Lower leg skin (tissue), 4 donors: ENCODE data around the gene AGL. TPM values are rescaled to one million over a fixed set of nuclear protein-coding genes. Genes with fewer than 3 reads are reported as not detected.

Experiments
- total RNA-seq, 4 donors: library from RNA; depleted of rRNA; stranded (reverse); fragments of >200 nt; gene quantifications; one replicate each; pipeline ENCODE4 v1.1.0, GENCODE V29; 2016

Gene AGL
- total RNA-seq, 4 donors from 2014 or later: 8.1 to 12.9 (median 8.8) TPM

Other genes with a start within 250 kb of the AGL start
- 10 to 100 TPM; 68.9 to 75.6 (median 72.1) TPM for gene PALMD, start 204.2 kb upstream of the AGL start, total RNA-seq
- 10 to 100 TPM; 25.0 to 37.1 (median 28.2) TPM for gene FRRS1, start 83.7 kb upstream of the AGL start, total RNA-seq
- gene SLC35A3, start 119.6 kb downstream of the AGL start, total RNA-seq: 10 to 100 TPM; 19.6 to 23.9 (median 22.4) TPM